Liver (tissue), 9 donors: ENCODE data around the gene ADAR. TPM values are rescaled to one million over a fixed set of nuclear protein-coding genes. Genes with fewer than 3 reads are reported as not detected.

Source experiments
- DNase-seq: peaks from one replicate; pipeline ENCODE4 v3.0.0-alpha.2; 2017; ENCODE audit warnings: low spot score
- H3K27ac ChIP-seq, 2 donors: one replicate each; pipeline ENCODE4 v1.7.0; 2013; ENCODE audit warnings: inconsistent platforms in 2 of 2, low read length in 2 of 2, control low read depth in 1 of 2, low read depth in 1 of 2, mild to moderate bottlenecking in 1 of 2
- H3K27me3 ChIP-seq, 4 donors: one replicate each; pipeline versions ENCODE4 v1.6.1 to v1.7.0; 2013; ENCODE audit warnings: low read length in 3 of 4, inconsistent platforms in 1 of 4, mild to moderate bottlenecking in 1 of 4, moderate library complexity in 1 of 4; ENCODE audit not compliant: control insufficient read depth in 4 of 4, insufficient read depth in 4 of 4
- H3K36me3 ChIP-seq, 4 donors: one replicate each; pipeline versions ENCODE4 v1.6.1 to v1.7.0; 2013; ENCODE audit warnings: low read length in 3 of 4, mild to moderate bottlenecking in 3 of 4, low read depth in 1 of 4, moderate library complexity in 1 of 4; ENCODE audit not compliant: control insufficient read depth in 4 of 4, insufficient read depth in 3 of 4
- H3K4me1 ChIP-seq, 4 donors: one replicate each; pipeline versions ENCODE4 v1.6.1 to v1.7.0; 2013; ENCODE audit warnings: low read length in 3 of 4, mild to moderate bottlenecking in 3 of 4, moderate library complexity in 1 of 4; ENCODE audit not compliant: control insufficient read depth in 4 of 4, insufficient read depth in 4 of 4
- H3K4me3 ChIP-seq, 3 donors: one replicate each; pipeline versions ENCODE4 v1.6.1 to v1.7.0; 2013; ENCODE audit warnings: low read length in 3 of 3, control low read depth in 1 of 3, low read depth in 1 of 3, mild to moderate bottlenecking in 1 of 3
- H3K9ac ChIP-seq, 2 donors: one replicate each; pipeline ENCODE4 v1.7.0; 2013; ENCODE audit warnings: low read length in 2 of 2, mild to moderate bottlenecking in 2 of 2, moderate library complexity in 2 of 2, control low read depth in 1 of 2, low read depth in 1 of 2
- H3K9me3 ChIP-seq, 4 donors: one replicate each; pipeline versions ENCODE4 v1.6.1 to v1.7.0; 2013; ENCODE audit warnings: low read length in 3 of 4; ENCODE audit not compliant: control insufficient read depth in 4 of 4
- ATF3 ChIP-seq: IDR thresholded peaks from 2 replicates; pipeline ENCODE4 v1.6.1; 2016; ENCODE audit warnings: antibody characterized with exemption
- CTCF ChIP-seq: fragments of 150-350 bp; IDR thresholded peaks from 2 replicates; pipeline ENCODE4 v1.5.1; 2017; ENCODE audit warnings: improper control_type of control experiment, low read depth, low read length; ENCODE audit not compliant: missing input control
- EGR1 ChIP-seq, 2 donors: IDR thresholded peaks; 2 replicates each; pipeline ENCODE4 v1.6.1; 2016 to 2018; ENCODE audit warnings: antibody characterized with exemption in 2 of 2, low read depth in 2 of 2
- FOXA1 ChIP-seq: IDR thresholded peaks from 2 replicates; pipeline ENCODE4 v1.6.1; 2016; ENCODE audit warnings: antibody characterized with exemption
- FOXA2 ChIP-seq: IDR thresholded peaks from 2 replicates; pipeline ENCODE4 v1.6.1; 2016; ENCODE audit warnings: antibody characterized with exemption
- GABPA ChIP-seq, 2 donors: IDR thresholded peaks in 1 of 2; conservative IDR thresholded peaks in 1 of 2; 2 replicates each; pipeline ENCODE4 v1.6.1; 2016; ENCODE audit warnings: antibody characterized with exemption in 2 of 2, mild to moderate bottlenecking in 1 of 2, moderate library complexity in 1 of 2
- HNF4A ChIP-seq, 2 donors: conservative IDR thresholded peaks; 2 replicates each; pipeline ENCODE4 v1.6.1; 2016; ENCODE audit warnings: antibody characterized with exemption in 2 of 2, mild to moderate bottlenecking in 2 of 2
- HNF4G ChIP-seq: IDR thresholded peaks from 2 replicates; pipeline ENCODE4 v1.6.1; 2016; ENCODE audit warnings: antibody characterized with exemption
- JUND ChIP-seq, 2 donors: IDR thresholded peaks; 2 replicates each; pipeline ENCODE4 v1.6.1; 2016; ENCODE audit warnings: antibody characterized with exemption in 2 of 2
- NR2F2 ChIP-seq: IDR thresholded peaks from 2 replicates; pipeline ENCODE4 v1.6.1; 2016; ENCODE audit warnings: antibody characterized with exemption
- RAD21 ChIP-seq, 2 donors: IDR thresholded peaks; 2 replicates each; pipeline ENCODE4 v1.6.1; 2016; ENCODE audit warnings: antibody characterized with exemption in 2 of 2, mild to moderate bottlenecking in 2 of 2
- REST ChIP-seq: IDR thresholded peaks from 2 replicates; pipeline ENCODE4 v1.6.1; 2016; ENCODE audit warnings: antibody characterized with exemption, mild to moderate bottlenecking
- SP1 ChIP-seq: IDR thresholded peaks from 2 replicates; pipeline ENCODE4 v1.6.1; 2018; ENCODE audit warnings: antibody characterized with exemption, mild to moderate bottlenecking
- YY1 ChIP-seq: IDR thresholded peaks from 2 replicates; pipeline ENCODE4 v1.6.1; 2016; ENCODE audit warnings: antibody characterized with exemption, mild to moderate bottlenecking
- WGBS: extraction: QIAGEN DNeasy Blood & Tissue Kit; methylation state at CpG from one replicate; pipeline ENCODE4 v1.1.7; 2013; 5-methylcytosine and 5-hydroxymethylcytosine counted together
- polyA plus RNA-seq, 2 donors: library from polyadenylated mRNA; stranded (reverse) in 1 of 2; unstranded in 1 of 2; fragments of 200-250 nt in 1 of 2; fragments of >200 nt in 1 of 2; fragmentation: Nextera tagmentation in 1 of 2; extraction: Ambion mirVana in 1 of 2; gene quantifications; one replicate each; pipeline versions ENCODE4 v1.2.1 to v1.2.3, GENCODE V29; 2013 to 2015
- total RNA-seq, 2 donors: library from RNA; depleted of rRNA; stranded (reverse); fragments of >200 nt; gene quantifications; one replicate each; pipeline ENCODE4 v1.2.3, GENCODE V29; 2014
- donor health status: healthy.
- donor health status: healthy.
- donor health status: healthy.
- donor health status: healthy.
- donor health status: healthy.

The ADAR gene
- total and polyA plus RNA-seq, 4 donors = 39.3 to 76.1 (median 51.1) TPM

GRCh38 chr1:154577346-154578057, 30.5 kb downstream of the ADAR start:
- no peaks in the 10 kb centered on the region for H3K4me1 ChIP-seq
- no peak overlapping the region for H3K27ac ChIP-seq
- peaks cover 12 to 40% (median 32%) of the 10 kb centered on the region in 4 donors for H3K36me3 ChIP-seq
- no peak overlapping the region for H3K4me3 ChIP-seq
- DNase-seq = no peak
- H3K27me3 ChIP-seq = no peaks in the 10 kb centered on the region
- WGBS = 69% methylated on average over 7 of the region's 7 CpGs
- no peaks in the 10 kb centered on the region for H3K9me3 ChIP-seq
- H3K9ac ChIP-seq = no peak overlapping the region
- TF ChIP-seq REST (no peak), SP1 (no peak), CTCF (no peak), YY1 (no peak), EGR1 (IDR thresholded peaks at IDR 0.05; ENCODE audit: low read depth in 2 of 2) (no peak), HNF4A (conservative IDR thresholded peaks at IDR 0.05) (no peak), ATF3 (no peak), RAD21 (IDR thresholded peaks at IDR 0.05) (no peak), FOXA1 (no peak), JUND (IDR thresholded peaks at IDR 0.05) (no peak), NR2F2 (no peak), GABPA (IDR thresholded peaks at IDR 0.05 in 1 of 2, conservative IDR thresholded peaks at IDR 0.05 in 1 of 2) (no peak), HNF4G (no peak), FOXA2 (no peak)

GRCh38 chr1:154575951-154576566, 31.9 kb downstream of the ADAR start:
- H3K9me3 ChIP-seq = no peaks in the 10 kb centered on the region
- H3K27me3 ChIP-seq = no peaks in the 10 kb centered on the region
- H3K27ac ChIP-seq = no peak overlapping the region
- peaks cover 12 to 27% (median 20%) of the 10 kb centered on the region in 4 donors for H3K36me3 ChIP-seq
- WGBS = 85% methylated on average over 8 of the region's 8 CpGs
- no peak for DNase-seq
- no peak overlapping the region for H3K4me3 ChIP-seq
- no peak for TF ChIP-seq CTCF
- H3K9ac ChIP-seq = no peak overlapping the region
- H3K4me1 ChIP-seq = no peaks in the 10 kb centered on the region
